ENCODE results near the gene SLC23A3. TPM values are rescaled to one million over a fixed set of nuclear protein-coding genes. Genes with fewer than 3 reads are reported as not detected.

Gene SLC23A3
- total and polyA plus RNA-seq, 10 of the 15 experiments (the other 5 are each of a cell fraction or from before 2014, with no cell fraction given), result 0.07 to 1.0 (median 0.40) TPM; not detected in 1

GRCh38 chr2:219149667-219150066, 20.2 kb downstream of the SLC23A3 start:
- CTCF ChIA-PET, result interaction anchor here (1.0 to 7.7 kb wide), 7 partner anchors 10 to 121 kb away, joined by 3 to 89 read pairs (median 4); partner anchors contain the start of gene CNPPD1
- Histone ChIP-seq H3K9ac (ENCODE audit: control insufficient read depth, insufficient read depth, low read length) (no peak overlapping the region), H2AFZ (ENCODE audit: control insufficient read depth, low read depth, low read length) (no peak overlapping the region), H4K20me1 (ENCODE audit: control insufficient read depth, insufficient read depth) (no peaks in the 10 kb centered on the region), H3K79me2 (ENCODE audit: control insufficient read depth, insufficient read depth, low read length) (no peaks in the 10 kb centered on the region), H3K9me3 (replicated peaks; ENCODE audit: control insufficient read depth, insufficient read depth, low read length) (no peaks in the 10 kb centered on the region), H3K27me3 (replicated peaks in 1 of 2; ENCODE audit: control insufficient read depth in 2 of 2, insufficient read depth in 2 of 2, low read length in 1 of 2) (no peaks in the 10 kb centered on the region), H3K4me3 (no peak overlapping the region), H3K36me3 (ENCODE audit: control insufficient read depth in 2 of 2, insufficient read depth in 2 of 2, low read length in 1 of 2) (peaks cover 0 to 7% of the 10 kb centered on the region in 2 experiments; a peak in 3 of 4 replicates), H3K4me1 (ENCODE audit: control insufficient read depth, insufficient read depth, low read length) (no peaks in the 10 kb centered on the region), H3K4me2 (ENCODE audit: control insufficient read depth, insufficient read depth) (no peak overlapping the region), H3K27ac (ENCODE audit: control insufficient read depth, insufficient read depth) (no peak overlapping the region)
- in situ Hi-C loops (cut with MboI) (loop anchor here (5.0 kb wide), 1 partner anchor 92 kb away; no protein-coding TSS in a partner anchor), intact Hi-C loops (cut with micrococcal nuclease; ENCODE audit: unreplicated experiment) (no loop called here)
- BruUV-seq (replicated peaks), result no TSS peak
- no peak for TF ChIP-seq HSF1 (IDR thresholded peaks at IDR 0.05; ENCODE audit: low read depth, low read length)
- no peak for TF ChIP-seq RAD51 (IDR thresholded peaks at IDR 0.05)
- TF ChIP-seq POU2F2 (IDR thresholded peaks at IDR 0.05; ENCODE audit: borderline replicate concordance, low read depth, low read length), result no peak
- no peak for TF ChIP-seq TCF12 (IDR thresholded peaks at IDR 0.05; ENCODE audit: low read depth, low read length)
- no peak for TF ChIP-seq MEF2B (IDR thresholded peaks at IDR 0.05; ENCODE audit: partially characterized antibody, poor library complexity, severe bottlenecking)
- no peak for TF ChIP-seq SIX5 (IDR thresholded peaks at IDR 0.05; ENCODE audit: low read depth, low read length, severe bottlenecking)
- TF ChIP-seq IRF5 (IDR thresholded peaks at IDR 0.05; ENCODE audit: borderline replicate concordance), result no peak
- TF ChIP-seq IRF3 (IDR thresholded peaks at IDR 0.05), result no peak
- TF ChIP-seq RB1 (IDR thresholded peaks at IDR 0.05; ENCODE audit: borderline replicate concordance), result no peak
- no peak for TF ChIP-seq EP300 (IDR thresholded peaks at IDR 0.05; ENCODE audit: borderline replicate concordance in 1 of 2, control insufficient read depth in 1 of 2, low read depth in 2 of 2, low read length in 2 of 2)
- ATAC-seq, result no peak
- RAD21 ChIA-PET (ENCODE audit: unreplicated experiment), result no interaction called here
- SMC1A ChIA-PET (ENCODE audit: uncharacterized antibody, unreplicated experiment), result no interaction called here
- FAIRE-seq, result no peak
- DNase-seq (ENCODE audit: low read depth, low spot score), result no peak
- POLR2A ChIA-PET, result no interaction called here
- 0% methylated on average over 1 of the region's 1 CpG for WGBS (ENCODE audit: insufficient coverage, insufficient replicate concordance, low lambda C conversion rate, missing lambda C conversion rate)
